ENCODE results near the gene RAD52. TPM values are rescaled to one million over a fixed set of nuclear protein-coding genes. Genes with fewer than 3 reads are reported as not detected.

Gene RAD52
- total RNA-seq, 1 donor, result 3.3 TPM

GRCh38 chr12:977156-977555 is 27.7 kb upstream of the RAD52 start:
- Histone ChIP-seq H3K4me1 (ENCODE audit: insufficient read depth, low read length) (no peaks in the 10 kb centered on the region), H3K9me3 (ENCODE audit: low read depth, low read length) (no peaks in the 10 kb centered on the region), H3K27me3 (ENCODE audit: insufficient read depth, low read length) (no peaks in the 10 kb centered on the region), H3K4me3 (ENCODE audit: low read length) (no peak overlapping the region)

GRCh38 chr12:976644-977043 is 27.1 kb upstream of the RAD52 start:
- H3K4me1 ChIP-seq (ENCODE audit: insufficient read depth, low read length), result no peaks in the 10 kb centered on the region
- H3K4me3 ChIP-seq (ENCODE audit: low read length), result no peak overlapping the region
- H3K27me3 ChIP-seq (ENCODE audit: insufficient read depth, low read length), result no peaks in the 10 kb centered on the region
- H3K9me3 ChIP-seq (ENCODE audit: low read depth, low read length), result no peaks in the 10 kb centered on the region

GRCh38 chr12:974271-974862 is 24.9 kb upstream of the RAD52 start:
- Histone ChIP-seq H3K27me3 (ENCODE audit: insufficient read depth, low read length) (no peaks in the 10 kb centered on the region), H3K4me1 (ENCODE audit: insufficient read depth, low read length) (no peaks in the 10 kb centered on the region), H3K9me3 (ENCODE audit: low read depth, low read length) (no peaks in the 10 kb centered on the region), H3K4me3 (ENCODE audit: low read length) (no peak overlapping the region)

- Histone ChIP-seq H3K9me3 (ENCODE audit: low read depth, low read length) (no peaks in the 10 kb centered on the region), H3K4me3 (ENCODE audit: low read length) (no peak overlapping the region), H3K27me3 (ENCODE audit: insufficient read depth, low read length) (no peaks in the 10 kb centered on the region), H3K4me1 (ENCODE audit: insufficient read depth, low read length) (no peaks in the 10 kb centered on the region)
Observed at GRCh38 chr12:971991-972390, 22.5 kb upstream of the RAD52 start.

- H3K4me3 ChIP-seq (ENCODE audit: low read length), result no peak overlapping the region
- no peaks in the 10 kb centered on the region for H3K9me3 ChIP-seq (ENCODE audit: low read depth, low read length)
- no peaks in the 10 kb centered on the region for H3K27me3 ChIP-seq (ENCODE audit: insufficient read depth, low read length)
- H3K4me1 ChIP-seq (ENCODE audit: insufficient read depth, low read length), result no peaks in the 10 kb centered on the region
Observed at GRCh38 chr12:969821-970220, 20.3 kb upstream of the RAD52 start.

GRCh38 chr12:968545-968944 is 19.1 kb upstream of the RAD52 start:
- Histone ChIP-seq H3K27me3 (ENCODE audit: insufficient read depth, low read length) (no peaks in the 10 kb centered on the region), H3K9me3 (ENCODE audit: low read depth, low read length) (no peaks in the 10 kb centered on the region)

GRCh38 chr12:967641-968040 is 18.1 kb upstream of the RAD52 start:
- no peaks in the 10 kb centered on the region for H3K27me3 ChIP-seq (ENCODE audit: insufficient read depth, low read length)

More at GRCh38 chr12:968545-968944, 19.1 kb upstream of the RAD52 start:
- Histone ChIP-seq H3K4me1 (ENCODE audit: insufficient read depth, low read length) (no peaks in the 10 kb centered on the region), H3K4me3 (ENCODE audit: low read length) (no peak overlapping the region)

GRCh38 chr12:966724-967123 is 17.2 kb upstream of the RAD52 start:
- H3K4me1 ChIP-seq (ENCODE audit: insufficient read depth, low read length), result no peaks in the 10 kb centered on the region
- H3K27me3 ChIP-seq (ENCODE audit: insufficient read depth, low read length), result no peaks in the 10 kb centered on the region
- H3K9me3 ChIP-seq (ENCODE audit: low read depth, low read length), result no peaks in the 10 kb centered on the region
- no peak overlapping the region for H3K4me3 ChIP-seq (ENCODE audit: low read length)

More at GRCh38 chr12:967641-968040, 18.1 kb upstream of the RAD52 start:
- Histone ChIP-seq H3K4me3 (ENCODE audit: low read length) (no peak overlapping the region), H3K9me3 (ENCODE audit: low read depth, low read length) (no peaks in the 10 kb centered on the region), H3K4me1 (ENCODE audit: insufficient read depth, low read length) (no peaks in the 10 kb centered on the region)

GRCh38 chr12:958588-959123 is 9.2 kb upstream of the RAD52 start:
- Histone ChIP-seq H3K9me3 (ENCODE audit: low read depth, low read length) (no peaks in the 10 kb centered on the region), H3K4me3 (ENCODE audit: low read length) (no peak overlapping the region), H3K27me3 (ENCODE audit: insufficient read depth, low read length) (no peaks in the 10 kb centered on the region), H3K4me1 (ENCODE audit: insufficient read depth, low read length) (no peaks in the 10 kb centered on the region)

GRCh38 chr12:955939-956338 is 6.4 kb upstream of the RAD52 start:
- Histone ChIP-seq H3K4me3 (ENCODE audit: low read length) (no peak overlapping the region), H3K27me3 (ENCODE audit: insufficient read depth, low read length) (no peaks in the 10 kb centered on the region), H3K4me1 (ENCODE audit: insufficient read depth, low read length) (peaks cover 7% of the 10 kb centered on the region), H3K9me3 (ENCODE audit: low read depth, low read length) (no peaks in the 10 kb centered on the region)

GRCh38 chr12:954741-955140 is 5.2 kb upstream of the RAD52 start:
- no peak overlapping the region for H3K4me3 ChIP-seq (ENCODE audit: low read length)
- H3K4me1 ChIP-seq (ENCODE audit: insufficient read depth, low read length), result peaks cover 7% of the 10 kb centered on the region
- no peaks in the 10 kb centered on the region for H3K9me3 ChIP-seq (ENCODE audit: low read depth, low read length)
- H3K27me3 ChIP-seq (ENCODE audit: insufficient read depth, low read length), result no peaks in the 10 kb centered on the region

- Histone ChIP-seq H3K4me1 (ENCODE audit: insufficient read depth, low read length) (peaks cover 10% of the 10 kb centered on the region), H3K4me3 (ENCODE audit: low read length) (no peak overlapping the region), H3K9me3 (ENCODE audit: low read depth, low read length) (no peaks in the 10 kb centered on the region), H3K27me3 (ENCODE audit: insufficient read depth, low read length) (no peaks in the 10 kb centered on the region)
Observed at GRCh38 chr12:953776-954175, 4.3 kb upstream of the RAD52 start.

- Histone ChIP-seq H3K27me3 (ENCODE audit: insufficient read depth, low read length) (no peaks in the 10 kb centered on the region), H3K4me1 (ENCODE audit: insufficient read depth, low read length) (peaks cover 17% of the 10 kb centered on the region)
Observed at GRCh38 chr12:951176-951575, 1.7 kb upstream of the RAD52 start.

GRCh38 chr12:948238-948637 is 1.3 kb downstream of the RAD52 start:
- Histone ChIP-seq H3K27me3 (ENCODE audit: insufficient read depth, low read length) (no peaks in the 10 kb centered on the region), H3K4me3 (ENCODE audit: low read length) (no peak overlapping the region), H3K4me1 (ENCODE audit: insufficient read depth, low read length) (peaks cover 17% of the 10 kb centered on the region), H3K9me3 (ENCODE audit: low read depth, low read length) (no peaks in the 10 kb centered on the region)

More at GRCh38 chr12:951176-951575, 1.7 kb upstream of the RAD52 start:
- Histone ChIP-seq H3K9me3 (ENCODE audit: low read depth, low read length) (no peaks in the 10 kb centered on the region), H3K4me3 (ENCODE audit: low read length) (no peak overlapping the region)

- no peak overlapping the region for H3K4me3 ChIP-seq (ENCODE audit: low read length)
- no peaks in the 10 kb centered on the region for H3K27me3 ChIP-seq (ENCODE audit: insufficient read depth, low read length)
- H3K4me1 ChIP-seq (ENCODE audit: insufficient read depth, low read length), result peaks cover 9% of the 10 kb centered on the region
- H3K9me3 ChIP-seq (ENCODE audit: low read depth, low read length), result no peaks in the 10 kb centered on the region
Observed at GRCh38 chr12:946631-947030, 2.9 kb downstream of the RAD52 start.

GRCh38 chr12:946212-946611 is 3.3 kb downstream of the RAD52 start:
- H3K4me3 ChIP-seq (ENCODE audit: low read length), result no peak overlapping the region
- H3K27me3 ChIP-seq (ENCODE audit: insufficient read depth, low read length), result no peaks in the 10 kb centered on the region
- peaks cover 9% of the 10 kb centered on the region for H3K4me1 ChIP-seq (ENCODE audit: insufficient read depth, low read length)
- no peaks in the 10 kb centered on the region for H3K9me3 ChIP-seq (ENCODE audit: low read depth, low read length)

Data from mononuclear cell (primary cell).